Renal pelvis (tissue), 4 donors: ENCODE results near the gene SCN8A. TPM values are rescaled to one million over a fixed set of nuclear protein-coding genes. Genes with fewer than 3 reads are reported as not detected.
"Not testable (repeated sequence)": the region's sequence is repeated elsewhere in the genome, so short reads cannot be mapped to it uniquely, and the experiment has no call there.

Experiments
- DNase-seq: peaks from one replicate; pipeline ENCODE4 v3.0.0-alpha.2; 2013
- polyA plus RNA-seq, 3 donors: library from polyadenylated mRNA; unstranded; fragments of 120-200 nt; gene quantifications; one replicate each; pipeline ENCODE4 v1.2.1, GENCODE V29; 2013; ENCODE audit not compliant: insufficient read length in 3 of 3

Gene SCN8A
- polyA plus RNA-seq, 3 donors: 1.6 to 2.6 (median 2.5) TPM

DNA sequence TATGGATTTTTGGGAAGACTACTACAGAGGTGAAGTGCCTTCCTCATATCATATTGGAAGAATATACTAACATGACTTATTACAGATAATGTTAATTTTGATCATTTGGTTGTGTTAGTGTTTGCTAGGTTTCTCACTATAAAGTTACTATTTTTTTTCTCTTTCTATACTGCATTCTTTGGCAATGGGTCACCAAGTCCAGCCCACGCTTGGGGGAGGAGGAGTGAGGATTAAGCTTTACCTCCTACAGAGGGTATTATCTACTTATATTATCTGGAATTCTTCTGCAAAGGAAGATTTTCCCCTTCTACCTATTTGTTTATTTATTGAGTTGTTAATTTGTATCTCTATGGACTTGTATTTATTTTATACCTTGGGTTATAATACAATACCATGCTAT, 31.5 kb downstream of the SCN8A start:
- no peak for DNase-seq

DNA sequence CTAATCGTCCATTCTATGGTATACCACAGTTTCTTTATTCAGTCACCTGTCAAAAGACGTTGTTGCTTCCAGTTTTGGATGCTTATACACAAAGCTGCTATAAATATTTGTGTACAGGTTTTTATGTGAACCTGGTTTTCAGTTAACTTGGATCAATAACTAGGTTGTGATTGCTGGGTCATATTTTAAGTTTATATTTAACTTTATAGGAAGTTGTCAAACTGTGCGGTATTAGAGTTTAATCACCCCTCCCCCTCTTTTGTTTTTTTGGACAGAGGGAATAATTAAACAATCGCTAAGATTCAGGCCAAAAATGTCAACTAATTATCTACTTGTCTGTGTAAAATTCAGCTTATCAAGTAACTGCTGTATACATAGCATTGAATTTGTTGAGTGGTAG, 34.3 kb downstream of the SCN8A start:
- DNase-seq: no peak

DNA sequence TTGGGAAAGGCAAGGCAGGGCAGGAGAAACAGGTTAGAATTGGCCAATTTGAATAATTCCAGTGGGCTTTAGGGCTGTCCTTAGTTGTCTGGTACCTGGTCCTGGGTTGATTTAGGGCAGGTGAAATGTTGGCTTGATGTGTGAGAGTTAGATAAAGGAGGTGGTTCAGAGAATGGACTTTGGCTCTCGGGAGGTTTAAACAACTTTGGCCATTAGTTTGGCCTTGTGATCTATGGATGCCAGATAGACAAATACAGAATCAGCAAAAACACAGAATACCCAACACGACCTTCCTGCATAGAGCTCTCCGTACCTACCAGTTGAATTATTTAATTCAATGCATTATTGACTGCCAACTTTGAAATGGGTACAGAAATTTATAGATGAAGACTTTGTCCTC, 35.1 kb downstream of the SCN8A start:
- DNase-seq: no peak

DNA sequence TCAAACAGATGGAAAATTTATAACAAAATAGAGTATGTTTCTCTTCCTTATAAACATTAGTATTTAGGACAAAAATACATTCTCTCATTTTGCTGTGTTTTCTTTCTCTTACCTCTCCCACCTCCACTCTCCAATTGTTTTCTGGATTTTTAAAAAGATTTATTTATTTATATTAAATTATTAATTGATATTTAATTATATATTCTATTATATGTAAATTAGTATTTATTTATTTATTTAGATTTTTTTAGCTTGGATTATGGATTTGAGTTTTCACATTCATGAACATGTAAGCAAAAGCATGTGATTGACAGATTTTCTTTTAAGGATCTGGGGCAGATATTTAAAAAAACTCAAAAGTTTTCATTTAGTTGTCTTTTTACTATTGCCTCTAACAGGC, 35.6 kb downstream of the SCN8A start:
- no peak for DNase-seq

DNA sequence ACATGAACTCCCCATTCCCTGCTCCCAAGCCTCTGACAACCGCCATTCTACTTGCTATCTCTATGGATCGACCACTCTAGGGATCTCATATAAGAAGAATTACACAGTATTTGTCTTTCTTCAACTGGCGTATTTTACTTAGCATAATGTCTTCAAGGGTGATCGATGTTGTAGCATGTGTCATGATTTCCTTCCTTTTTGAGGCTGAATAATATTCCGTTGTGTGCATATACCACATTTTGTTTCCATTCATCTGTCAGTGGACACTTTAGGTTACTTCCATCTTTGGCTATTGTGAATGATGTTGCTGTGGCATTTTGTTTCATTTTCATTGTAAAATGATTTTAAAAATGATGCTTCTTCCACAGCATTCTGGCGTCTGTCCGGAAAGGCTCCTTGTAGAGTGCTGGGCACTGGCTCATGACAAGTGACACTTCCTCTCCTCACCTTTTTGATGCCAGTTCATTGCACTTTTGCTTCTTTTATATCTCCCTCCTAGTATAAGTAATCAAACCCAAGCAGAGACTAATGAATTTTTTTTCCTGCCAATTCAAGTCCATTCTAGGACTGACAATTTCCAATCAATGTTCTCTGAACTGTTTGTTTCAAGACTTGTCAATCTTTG, 39.3 kb downstream of the SCN8A start:
- DNase-seq: no peak

DNA sequence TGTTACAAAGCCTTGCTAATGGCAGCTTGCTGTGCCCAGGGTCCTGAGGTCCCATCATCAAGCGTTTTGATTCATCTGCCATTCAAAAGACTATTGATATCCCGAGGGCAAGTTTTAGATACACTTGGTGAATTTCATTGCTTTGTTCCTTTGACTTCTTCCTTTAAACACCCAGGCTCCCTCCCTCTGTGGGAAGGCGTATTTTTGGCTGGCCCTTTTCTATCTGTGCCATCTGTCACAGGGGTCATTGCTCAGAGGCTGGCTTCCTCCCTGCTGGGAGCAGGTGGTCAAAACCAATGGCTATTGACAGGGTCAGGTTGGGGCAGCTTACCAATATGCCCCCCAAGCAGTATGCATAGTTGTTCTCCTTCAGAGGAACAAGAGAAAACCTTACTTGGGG, 40.0 kb downstream of the SCN8A start:
- no peak for DNase-seq

DNA sequence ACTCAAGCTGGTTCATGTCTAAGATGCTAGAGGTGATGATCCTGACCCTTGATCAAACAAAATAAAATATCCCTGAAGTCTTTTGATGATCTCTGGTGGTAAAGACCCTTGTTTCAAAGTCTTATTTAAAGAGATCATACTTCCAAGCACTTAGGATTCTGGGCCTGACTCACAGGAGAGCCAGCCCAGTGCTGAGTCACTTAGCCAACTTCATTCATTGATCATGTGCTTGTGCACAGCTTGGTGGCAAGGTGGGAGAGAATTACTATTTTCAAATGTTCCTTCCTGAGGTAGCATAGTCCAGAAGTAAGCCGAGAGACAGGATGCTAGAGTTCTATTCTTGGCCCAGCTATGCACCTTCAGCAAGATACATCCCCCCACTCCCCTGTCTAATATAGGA, 40.6 kb downstream of the SCN8A start:
- DNase-seq: no peak

DNA sequence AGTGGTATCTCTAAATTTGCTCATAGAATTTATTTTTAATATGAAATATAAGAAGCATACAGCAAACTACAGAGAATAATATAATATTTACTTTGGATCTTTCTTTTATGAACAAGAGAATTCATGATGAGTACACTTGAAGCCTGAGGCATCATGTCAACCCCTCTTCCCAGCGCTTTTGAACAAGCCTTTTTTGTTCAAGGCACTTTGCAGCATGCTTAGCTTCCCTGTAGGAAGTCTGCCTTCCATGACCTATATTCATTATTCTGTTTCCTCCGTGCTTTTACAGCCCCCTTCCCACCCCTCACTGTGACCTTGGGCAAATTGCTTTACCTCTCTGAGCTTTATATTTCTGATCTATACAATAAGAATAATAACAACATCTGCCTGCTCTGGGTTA, 41.6 kb downstream of the SCN8A start:
- DNase-seq: no peak

DNA sequence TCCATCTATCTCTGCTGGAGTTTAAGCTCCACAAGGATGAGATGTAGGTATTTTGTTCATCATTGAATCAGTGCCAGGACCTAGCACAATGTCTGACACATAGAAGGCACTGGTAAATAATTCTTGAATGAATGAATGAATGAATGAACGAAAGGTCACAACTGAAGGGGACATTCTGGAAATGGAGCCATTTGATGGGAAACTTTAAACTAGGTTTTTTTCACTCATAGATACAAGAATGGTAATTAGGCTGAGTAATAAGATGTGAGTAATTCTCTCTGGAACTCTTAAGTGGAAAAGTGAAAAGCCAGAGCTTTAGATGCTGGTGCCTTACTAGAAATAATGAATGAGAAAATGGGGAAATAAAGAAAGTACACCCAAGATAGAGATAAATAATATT, 44.3 kb downstream of the SCN8A start:
- no peak for DNase-seq

DNA sequence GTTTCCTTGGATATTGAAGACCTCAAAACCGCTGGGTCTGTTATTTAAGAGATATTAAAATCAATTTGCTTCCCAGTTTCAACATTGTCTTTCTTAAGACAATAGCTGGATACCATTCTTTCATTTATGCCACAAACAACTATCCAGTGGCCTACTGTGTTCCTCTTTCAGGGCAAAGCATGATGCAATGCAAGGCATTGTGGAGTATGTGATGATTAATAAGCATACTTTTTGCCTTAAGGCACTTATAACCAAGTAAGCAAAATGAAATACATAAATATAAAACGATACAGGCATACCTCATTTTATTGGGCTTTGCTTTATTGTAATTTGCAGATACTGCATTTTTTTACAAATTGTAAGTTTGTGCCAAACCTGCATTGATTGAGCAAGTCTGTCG, 45.5 kb downstream of the SCN8A start:
- no peak for DNase-seq

DNA sequence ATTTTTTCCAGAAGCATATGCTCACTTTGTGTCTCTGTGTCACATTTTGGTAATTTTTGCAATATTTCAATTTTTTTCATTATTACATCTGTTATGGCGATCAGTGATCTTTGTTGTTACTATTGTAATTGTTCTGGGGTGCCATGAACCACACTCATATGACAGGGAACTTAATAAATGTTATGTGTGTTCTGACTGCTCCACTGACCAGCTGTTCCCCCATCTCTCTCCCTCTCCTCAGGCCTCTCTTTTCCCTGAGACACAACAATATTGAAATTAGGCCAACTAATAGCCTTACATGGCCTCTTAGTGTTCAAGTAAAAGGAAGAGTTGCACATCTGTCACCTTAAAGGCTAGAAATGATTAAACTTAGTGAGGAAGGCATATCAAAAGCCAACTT, 46.0 kb downstream of the SCN8A start:
- DNase-seq: no peak

DNA sequence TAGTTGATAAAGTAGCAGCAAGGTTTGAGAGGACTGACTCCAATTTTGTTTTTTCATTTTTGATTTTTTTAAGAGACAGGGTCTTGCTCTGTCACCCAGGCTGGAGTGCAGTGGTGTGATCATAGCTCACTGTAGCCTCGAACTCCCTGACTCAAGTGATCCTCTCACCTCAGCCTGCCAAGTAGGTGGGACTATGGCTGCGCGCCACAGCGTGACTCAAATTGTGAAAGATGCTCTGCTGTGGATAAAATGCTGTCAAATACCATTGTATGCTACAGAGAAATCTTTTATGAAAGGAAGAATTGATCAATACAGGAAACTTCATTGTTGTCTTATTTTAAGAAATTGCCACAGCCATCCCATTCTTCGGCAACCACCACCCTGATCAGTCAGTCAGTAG, 48.3 kb downstream of the SCN8A start:
- DNase-seq: no peak

DNA sequence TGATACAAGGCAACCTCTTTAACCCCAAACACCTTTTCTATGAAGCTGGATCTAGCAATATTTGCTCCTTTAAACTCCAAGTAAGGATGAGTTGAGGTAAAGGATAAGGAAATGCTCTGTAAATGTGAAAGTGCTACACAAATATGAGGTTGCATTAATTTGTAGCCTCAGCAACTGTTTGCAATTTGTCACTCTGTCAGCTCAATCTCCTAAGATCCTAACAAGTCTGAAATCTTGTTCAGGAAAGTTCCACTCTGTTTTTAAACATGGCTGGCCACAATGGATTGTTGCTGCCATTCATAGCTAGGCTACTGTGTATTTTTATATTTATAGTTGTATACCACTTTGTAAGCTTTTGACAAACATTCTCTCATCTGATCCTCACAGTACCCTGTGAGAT, 51.3 kb downstream of the SCN8A start:
- no peak for DNase-seq

DNA sequence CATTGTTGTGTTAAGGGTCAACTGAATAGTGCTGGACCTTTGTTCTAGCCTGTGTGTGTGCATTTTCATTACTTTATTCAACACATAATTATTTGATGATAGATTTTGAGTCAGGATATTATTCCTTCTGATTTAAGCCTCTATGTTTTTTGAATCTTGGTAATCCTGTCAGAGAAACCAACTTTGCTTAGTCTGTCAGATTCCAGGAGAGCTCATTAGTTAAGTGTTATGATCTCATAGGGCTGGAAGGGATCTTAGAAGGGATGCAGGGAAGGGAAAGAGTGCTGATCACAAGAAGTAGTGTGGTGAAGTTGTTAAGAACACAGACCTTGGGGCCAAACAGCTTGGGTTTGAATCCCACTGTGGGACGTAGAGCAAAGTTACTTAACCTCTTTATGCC, 52.9 kb downstream of the SCN8A start:
- DNase-seq: no peak

DNA sequence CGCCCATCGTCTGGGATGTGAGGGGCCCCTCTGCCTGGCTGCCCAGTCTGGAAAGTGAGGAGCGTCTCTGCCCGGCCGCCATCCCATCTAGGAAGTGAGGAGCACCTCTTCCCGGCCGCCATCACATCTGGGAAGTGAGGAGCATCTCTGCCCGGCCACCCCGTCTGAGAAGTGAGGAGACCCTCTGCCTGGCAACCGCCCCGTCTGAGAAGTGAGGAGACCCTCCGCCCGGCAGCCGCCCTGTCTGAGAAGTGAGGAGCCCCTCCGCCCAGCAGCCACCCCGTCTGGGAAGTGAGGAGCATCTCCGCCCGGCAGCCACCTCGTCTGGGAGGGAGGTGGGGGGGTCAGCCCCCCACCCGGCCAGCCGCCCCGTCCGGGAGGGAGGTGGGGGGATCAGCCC, 53.7 kb downstream of the SCN8A start:
- not testable (repeated sequence) for DNase-seq

DNA sequence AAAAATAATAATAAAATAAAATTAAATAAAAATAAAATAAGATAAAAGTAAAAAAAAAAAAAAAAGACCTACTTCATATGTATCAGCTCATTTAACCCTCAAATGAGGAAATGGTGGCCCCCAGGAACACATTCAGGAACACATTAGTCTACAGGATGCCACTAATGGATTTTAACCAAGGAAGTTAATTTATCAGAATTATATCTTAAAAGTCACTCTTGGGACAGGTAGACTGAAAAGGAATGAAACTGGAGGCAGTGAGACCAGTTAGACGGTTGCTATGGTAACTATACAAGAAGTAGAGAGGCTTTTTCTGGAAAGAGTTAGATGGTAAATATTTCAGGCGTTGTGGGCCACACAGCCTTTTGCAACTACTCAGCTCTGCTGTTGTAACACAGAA, 54.9 kb downstream of the SCN8A start:
- no peak for DNase-seq

DNA sequence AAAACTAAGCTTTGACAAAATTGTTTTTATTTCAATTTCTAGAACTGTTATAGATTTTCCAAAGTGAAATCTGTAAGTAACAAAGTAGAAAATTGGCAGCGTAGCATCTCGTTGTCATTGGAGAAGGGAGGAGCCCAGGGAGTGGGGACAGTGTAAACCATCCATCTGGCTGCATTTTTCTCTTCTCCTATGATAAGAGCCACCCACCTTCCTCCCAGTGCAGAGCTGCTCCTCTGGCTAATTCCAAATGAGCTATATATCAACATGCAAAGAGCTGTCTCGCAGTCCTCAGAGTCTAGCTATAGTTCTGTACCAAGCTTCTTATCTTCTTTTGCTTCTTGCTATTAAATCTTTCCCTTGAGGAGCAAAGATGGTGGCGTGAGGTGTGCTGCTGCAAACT, 56.6 kb downstream of the SCN8A start:
- DNase-seq: no peak

DNA sequence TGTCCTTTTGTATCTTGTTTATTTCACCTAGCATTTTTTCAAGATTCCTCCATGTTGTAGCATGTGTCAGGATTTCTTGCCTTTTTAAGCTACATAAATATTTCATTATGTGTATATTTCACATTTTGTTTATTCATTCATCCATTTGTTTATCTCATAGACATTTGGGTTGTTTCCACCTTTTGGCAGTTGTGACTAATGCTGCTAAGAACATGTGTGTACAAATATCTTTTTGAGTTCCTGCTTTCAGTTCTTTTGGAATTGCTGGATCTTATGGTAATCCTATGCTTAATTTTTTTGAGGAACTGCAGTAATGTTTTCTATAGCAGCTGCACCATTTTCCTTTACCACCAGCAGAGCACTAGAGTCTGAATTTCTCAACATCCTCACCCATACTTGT, 62.4 kb downstream of the SCN8A start:
- DNase-seq: no peak

DNA sequence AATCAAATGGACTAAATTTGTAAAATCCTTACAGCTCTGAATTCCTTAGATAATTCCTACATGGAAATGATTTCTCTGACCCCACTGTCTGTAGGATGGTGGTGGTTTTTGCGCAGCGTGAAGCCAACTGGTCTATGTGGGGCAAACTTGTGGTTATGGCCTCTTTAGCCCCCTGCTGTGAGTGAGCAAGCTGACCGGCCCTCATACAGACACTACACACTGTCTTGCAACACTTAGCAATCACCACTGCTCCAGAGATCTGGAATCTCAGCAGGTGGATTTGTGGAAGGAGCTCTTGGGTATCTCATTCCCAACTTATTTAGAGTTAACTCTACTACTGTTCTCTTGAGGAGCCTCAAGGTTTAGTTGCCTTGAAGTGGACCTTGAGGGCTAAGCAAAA, 70.2 kb downstream of the SCN8A start:
- no peak for DNase-seq

DNA sequence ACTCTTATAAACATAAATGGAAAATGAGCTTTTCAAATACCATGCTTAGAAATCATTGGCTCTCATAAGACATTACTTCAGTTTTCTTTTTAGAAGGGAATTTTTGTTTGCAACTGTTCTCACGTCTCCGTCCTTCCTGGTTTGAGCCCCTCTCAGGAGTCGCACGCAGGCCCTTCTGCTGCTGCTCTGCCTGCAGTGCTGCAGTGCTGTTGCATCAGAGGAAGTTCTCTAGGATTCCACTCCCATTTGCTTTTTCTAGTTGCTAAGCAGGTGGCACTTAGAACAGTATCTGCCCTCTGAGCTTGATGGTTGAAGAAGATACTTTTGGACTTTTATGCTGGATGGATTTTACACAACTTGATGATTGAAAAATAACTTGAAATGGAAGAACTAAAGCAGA, 70.8 kb downstream of the SCN8A start:
- DNase-seq: no peak

DNA sequence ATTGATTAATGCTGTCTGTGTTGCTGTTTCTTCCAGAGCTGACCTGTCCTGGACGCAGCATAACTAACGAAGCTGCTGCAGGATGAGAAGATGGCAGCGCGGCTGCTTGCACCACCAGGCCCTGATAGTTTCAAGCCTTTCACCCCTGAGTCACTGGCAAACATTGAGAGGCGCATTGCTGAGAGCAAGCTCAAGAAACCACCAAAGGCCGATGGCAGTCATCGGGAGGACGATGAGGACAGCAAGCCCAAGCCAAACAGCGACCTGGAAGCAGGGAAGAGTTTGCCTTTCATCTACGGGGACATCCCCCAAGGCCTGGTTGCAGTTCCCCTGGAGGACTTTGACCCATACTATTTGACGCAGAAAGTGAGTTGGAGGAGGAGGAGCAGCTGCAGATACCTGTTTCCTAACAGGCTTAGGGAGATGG, 71.7 kb downstream of the SCN8A start:
- DNase-seq: no peak

DNA sequence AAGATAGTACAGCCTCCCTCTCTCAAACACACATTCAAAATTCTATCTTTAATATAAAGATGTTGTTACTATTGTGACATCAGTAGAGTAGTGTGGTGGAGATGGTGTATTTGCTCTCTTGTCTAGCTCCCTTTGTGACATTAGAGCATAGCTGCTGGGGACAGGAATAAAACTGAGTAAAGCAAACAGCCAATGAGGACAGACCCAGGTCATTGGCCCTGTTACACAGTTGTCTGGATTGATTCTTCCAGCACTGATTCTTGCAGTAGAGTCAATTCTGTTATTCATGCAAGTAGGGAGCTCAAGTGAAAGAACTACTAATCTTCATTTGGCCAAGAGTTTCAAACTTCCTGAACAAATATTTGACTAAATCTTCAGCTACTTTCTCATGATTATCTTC, 72.4 kb downstream of the SCN8A start:
- no peak for DNase-seq

DNA sequence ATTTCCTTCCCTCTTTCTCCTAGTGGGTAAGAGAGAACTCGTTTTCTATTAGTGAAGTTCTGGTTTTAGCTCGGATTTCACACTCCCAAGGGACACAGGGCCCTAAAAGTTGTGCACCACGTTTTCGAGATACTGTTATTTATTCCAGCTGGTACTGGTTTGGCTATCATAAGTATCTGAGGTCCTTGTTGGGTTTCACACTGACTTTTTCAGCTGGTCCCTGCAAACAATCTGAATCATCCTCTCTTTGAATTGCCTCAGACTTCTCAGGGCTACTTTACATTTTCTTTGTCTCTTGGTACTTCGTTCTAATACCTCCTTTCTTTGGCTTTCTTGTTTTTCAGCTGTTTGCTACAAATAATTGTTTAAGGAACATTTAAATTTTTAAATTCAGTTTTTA, 75.7 kb downstream of the SCN8A start:
- no peak for DNase-seq

DNA sequence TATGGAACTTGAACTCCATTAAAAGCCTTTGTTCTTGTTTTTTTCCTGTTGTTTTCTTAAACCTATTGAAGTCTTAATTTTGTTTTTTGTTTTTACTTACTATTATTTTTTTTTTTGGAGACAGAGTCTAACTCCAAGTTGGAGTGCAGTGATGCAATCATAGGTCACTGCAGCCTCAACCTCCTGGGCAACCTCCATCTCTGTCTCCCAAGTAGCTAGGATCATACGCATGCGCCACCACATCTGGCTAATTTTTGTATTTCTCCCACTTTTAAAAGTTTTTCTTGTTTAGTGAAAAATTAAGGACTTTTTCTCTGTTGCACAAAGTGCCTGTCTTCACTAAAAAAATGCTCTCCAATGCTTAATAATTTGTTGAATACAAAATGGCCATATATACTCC, 76.2 kb downstream of the SCN8A start:
- no peak for DNase-seq

DNA sequence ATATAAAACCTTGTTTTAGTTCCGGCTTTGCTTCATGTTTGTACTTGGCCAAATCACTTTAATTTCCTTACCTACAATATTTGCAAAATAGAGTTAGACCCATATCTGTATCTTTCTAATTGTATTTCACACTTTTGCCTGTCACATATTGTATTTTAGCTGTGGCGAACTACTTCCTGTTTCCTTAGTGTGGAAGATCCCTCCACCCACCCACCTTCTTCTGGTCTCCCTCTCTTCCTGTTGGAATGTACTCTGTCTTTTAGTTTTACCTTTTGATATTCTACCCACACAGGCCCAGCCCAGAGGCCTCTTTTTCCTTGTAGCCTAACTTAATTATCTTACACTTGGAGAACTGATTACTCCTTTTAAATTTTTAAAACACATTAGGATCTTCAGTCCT, 78.2 kb downstream of the SCN8A start:
- DNase-seq: no peak
